Hepatocyte (in vitro differentiated cells): ENCODE results near the gene TUBB2B.

Source experiments
- CTCF ChIP-seq: fragments of 200-600 bp; sonication (generic); IDR thresholded peaks from 2 replicates; pipeline ENCODE4 v1.5.1; 2016; ENCODE audit warnings: antibody characterized with exemption, mild to moderate bottlenecking; ENCODE audit not compliant: poor library complexity
- EZH2 ChIP-seq: fragments of 200-600 bp; sonication (generic); IDR thresholded peaks from 2 replicates; pipeline ENCODE4 v1.6.1; 2016; ENCODE audit warnings: antibody characterized with exemption, mild to moderate bottlenecking, borderline replicate concordance

- TF ChIP-seq CTCF (no peak), EZH2 (no peak)
These were observed 32.1 kb upstream of the TUBB2B start for GRCh38 chr6:3259491-3259958.
